ENCODE measurements around the gene PDLIM4.

The PDLIM4 gene, protein sequence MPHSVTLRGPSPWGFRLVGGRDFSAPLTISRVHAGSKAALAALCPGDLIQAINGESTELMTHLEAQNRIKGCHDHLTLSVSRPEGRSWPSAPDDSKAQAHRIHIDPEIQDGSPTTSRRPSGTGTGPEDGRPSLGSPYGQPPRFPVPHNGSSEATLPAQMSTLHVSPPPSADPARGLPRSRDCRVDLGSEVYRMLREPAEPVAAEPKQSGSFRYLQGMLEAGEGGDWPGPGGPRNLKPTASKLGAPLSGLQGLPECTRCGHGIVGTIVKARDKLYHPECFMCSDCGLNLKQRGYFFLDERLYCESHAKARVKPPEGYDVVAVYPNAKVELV

DNA sequence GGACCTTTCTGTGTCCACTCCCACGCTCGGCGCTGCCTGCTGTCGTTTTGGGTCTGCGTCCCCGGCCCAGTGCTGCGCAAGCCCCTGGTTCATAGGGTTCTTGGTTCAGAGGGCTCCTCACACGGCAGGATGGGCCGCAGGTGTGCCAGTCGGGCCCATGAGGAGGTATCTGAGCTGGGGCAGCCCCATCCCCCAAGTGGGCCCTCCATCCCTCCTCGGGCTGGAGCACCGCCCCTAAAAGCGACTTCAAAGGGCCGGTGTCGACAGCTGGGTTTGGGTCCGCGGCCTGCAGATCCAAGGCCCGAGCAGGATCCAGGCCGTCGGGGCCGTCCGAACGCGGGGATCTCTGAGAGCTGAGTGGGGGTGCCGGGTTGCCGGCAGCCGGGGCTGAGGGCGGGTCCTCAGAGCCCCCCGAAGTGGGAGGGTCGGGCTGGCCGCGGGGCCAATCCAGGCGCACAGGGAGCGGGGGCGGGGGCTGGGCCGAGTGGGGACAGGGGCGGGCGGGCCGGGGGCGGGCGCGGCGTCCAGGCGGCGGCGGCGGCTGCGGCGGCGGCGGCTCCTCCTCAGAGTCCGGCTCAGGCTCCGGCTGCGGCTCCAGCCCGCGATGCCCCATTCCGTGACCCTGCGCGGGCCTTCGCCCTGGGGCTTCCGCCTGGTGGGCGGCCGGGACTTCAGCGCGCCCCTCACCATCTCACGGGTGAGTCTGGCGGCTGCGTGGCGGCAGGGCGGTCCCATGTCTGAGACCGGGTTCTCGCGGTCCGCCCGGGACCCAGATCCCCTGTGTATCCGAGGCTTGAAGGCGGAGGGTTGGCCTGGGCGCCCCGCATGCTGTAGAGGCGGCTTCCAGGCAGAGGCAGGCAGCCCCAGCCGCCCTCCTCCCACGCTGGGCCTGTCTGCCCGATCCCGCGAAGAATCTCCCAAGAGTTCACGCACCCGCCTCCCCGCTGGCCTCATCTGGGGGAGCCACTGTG, at the start of gene PDLIM4:
Gene PDLIM4, plus strand, starts transcription at position 566 of the 971 bp plus-strand sequence. Its CDS starts 39 bp downstream, at position 605.
- DNase-seq: no peak

GRCh38 chr5:132207778-132208177, 49.7 kb upstream of the PDLIM4 start:
- DNase-seq: no peak

- DNase-seq: no peak
Measured at GRCh38 chr5:132209131-132209530, 48.4 kb upstream of the PDLIM4 start.

DNA sequence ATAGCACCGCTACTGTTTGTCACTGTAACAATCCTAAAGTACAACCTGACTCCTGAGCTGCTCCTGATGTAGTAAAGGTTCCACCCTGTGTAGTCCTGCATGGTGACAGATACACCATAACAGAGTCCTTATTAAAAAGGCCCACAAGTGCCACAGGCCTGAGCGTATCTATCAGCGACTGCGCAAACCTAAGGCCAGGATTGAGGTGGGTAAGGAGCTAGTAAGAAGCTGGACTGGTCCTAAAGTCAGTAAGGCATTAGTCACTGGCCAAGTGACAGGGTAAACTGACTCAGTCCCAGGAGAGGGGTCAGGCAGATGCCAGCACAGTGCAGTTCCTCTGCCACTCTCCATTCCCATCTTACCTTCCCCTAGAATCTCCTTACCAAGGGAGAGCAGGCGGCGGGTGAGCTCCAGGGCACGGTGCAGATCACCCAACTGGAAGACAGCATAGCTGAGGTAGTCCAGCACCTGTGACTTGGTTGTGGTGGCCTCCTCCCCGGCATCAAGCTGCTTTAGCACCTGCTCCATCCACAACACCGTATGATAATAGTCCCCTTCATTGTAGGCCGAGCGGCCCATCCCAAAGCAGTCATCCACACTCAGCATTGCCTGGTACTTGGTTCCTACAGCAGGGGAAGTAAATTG, 47.5 kb upstream of the PDLIM4 start:
- no peak for DNase-seq

- no peak for DNase-seq
Measured at GRCh38 chr5:132210944-132211343, 46.6 kb upstream of the PDLIM4 start.

DNA sequence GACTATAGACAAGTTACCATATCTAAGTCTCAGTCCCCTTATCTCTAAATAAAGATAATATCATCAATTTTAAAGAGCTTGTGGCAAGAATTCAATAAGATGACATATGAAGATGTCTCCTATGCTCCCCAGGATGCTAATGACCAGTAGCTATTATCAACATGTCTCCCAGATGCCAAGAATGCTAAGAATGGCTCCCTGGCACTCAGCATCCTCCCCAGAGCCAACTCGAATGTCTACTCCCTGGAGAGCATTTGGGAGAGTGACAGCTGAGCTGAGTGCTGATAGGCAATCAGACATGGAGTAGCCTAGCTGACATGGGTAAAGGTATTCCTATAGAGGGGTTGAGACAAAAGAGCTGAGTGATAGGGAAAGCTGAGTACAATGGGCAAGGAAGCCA, 45.7 kb upstream of the PDLIM4 start:
- DNase-seq: no peak

DNA sequence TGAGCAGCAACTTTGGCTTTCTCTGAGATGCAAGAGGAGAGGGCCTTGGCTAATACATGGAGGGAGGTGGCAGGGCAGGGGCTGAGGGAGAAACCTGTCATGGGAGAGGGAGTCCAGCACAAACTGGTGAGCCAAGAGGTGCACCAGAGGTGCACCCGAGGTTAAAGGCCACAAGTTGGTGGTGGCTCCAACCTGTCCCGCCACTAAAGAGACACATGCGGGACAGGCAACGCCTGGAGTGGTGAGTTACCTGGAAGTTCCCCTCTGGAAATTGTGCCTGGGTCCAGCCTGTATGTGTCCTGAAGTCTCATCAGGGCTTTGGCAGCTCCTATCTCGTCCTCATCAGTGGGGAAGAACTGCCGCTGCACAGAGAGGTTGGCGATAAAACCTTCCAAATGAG, 43.8 kb upstream of the PDLIM4 start:
- DNase-seq: no peak

DNA sequence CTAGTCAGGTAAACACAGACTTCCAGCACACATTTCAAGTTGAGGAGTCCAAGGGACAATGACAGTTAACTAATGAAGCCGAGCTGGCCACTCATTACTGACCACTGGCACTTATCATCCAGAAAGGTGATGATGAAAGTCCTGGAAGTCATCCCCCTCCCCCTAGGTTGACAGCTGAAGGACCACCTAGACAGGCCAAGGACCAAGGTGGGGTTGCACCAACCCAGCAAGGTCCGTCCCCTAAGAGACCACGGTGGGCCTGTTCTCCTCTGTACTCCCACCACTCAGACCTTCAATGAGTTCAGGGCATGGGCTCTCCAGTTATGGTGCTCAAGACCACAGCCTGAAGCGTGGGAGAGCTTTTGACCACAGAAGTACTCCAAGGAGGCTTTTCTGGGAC, 43.0 kb upstream of the PDLIM4 start:
- DNase-seq: no peak

DNA sequence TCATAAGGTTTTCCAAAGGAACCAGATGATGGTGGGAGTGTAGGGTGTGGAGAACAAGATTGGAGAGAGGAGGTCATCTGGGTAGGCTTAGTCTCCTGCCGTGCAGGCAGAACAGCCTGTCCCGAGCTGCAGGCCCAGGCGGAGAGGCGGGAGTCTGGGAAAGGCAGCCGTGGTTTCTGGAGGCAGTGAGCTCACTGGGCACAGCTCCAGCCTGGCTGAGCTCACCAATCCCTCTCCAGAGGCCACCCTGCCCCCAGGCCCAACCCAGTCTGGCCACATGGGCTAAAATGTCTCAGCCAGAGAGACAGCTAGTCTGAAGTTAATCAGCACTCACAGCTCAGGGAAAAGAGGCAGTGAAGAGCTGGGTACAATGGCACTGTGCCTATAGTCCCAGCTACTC, 42.2 kb upstream of the PDLIM4 start:
- no peak for DNase-seq

- DNase-seq: no peak
Measured at GRCh38 chr5:132218321-132218720, 39.2 kb upstream of the PDLIM4 start.

DNA sequence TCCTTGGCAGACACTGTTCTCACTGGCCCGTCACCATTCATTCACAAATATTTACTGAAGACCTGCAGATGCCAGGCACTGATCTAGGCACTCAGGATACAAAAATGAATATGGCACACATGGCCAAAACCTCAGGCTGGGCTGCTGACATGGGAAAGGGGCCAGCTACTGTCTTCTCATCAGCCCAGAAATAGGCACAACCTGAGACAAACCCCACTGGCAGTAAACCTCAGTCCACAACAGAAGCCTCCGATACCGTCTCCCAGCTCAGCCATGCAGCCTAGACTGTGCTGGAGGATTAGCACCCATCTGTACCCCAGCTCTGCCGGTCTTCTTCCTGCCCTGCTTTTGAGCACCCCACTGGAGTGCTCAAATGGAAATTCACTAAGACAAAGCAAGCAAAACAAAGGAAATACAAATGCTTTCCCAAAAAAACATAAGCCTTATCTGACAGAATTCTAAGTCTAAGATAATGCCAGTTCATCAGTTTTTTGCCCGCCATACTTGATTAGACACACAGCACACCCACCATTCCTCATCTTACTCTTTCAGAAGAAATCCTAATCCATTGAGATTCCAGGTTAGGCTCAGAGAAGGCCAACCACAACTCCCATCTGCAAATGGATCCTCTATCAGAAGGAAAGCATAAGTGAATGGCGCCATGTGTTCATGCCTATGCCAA, 38.1 kb upstream of the PDLIM4 start:
- no peak for DNase-seq

DNA sequence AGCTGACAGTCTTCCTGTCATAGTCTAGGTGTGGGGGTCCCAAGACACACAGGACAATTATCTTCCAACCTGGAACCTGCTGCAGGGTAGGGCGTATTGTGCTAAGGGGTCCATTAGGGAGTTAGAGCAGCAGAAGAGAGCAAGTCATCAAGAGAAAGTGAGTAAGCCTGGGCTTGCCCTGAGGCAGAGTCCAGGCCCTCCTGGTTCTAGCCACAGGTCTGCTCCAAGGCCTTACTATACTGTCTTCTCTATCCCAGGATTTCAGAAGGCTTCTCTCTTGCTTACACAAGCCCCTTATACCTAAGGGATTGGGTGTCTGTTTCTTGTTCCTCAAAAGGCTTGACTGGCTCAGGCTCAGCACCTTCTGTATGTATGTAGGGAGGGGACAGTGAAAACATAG, 37.5 kb upstream of the PDLIM4 start:
- no peak for DNase-seq

GRCh38 chr5:132220491-132220890, 37.0 kb upstream of the PDLIM4 start:
- DNase-seq: no peak

- DNase-seq: no peak
Measured at GRCh38 chr5:132221781-132222648, 35.5 kb upstream of the PDLIM4 start.

DNA sequence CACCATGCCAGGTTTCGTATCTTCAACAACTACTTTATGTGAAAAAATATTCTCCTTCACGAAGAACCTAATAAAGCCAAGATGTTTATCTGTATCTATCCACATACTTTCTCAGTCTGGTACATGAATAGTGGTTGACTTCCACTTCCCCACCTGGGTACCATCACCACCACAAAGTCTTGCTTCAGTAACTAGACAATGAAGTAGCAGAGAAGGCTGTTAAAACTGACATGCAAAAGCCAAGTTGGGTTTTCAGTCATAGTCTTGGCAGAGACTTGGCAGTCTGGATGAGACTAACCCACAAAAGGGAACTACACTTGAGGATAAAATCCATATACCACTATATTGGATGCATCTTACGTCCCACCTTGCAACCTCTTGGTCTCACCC, 34.9 kb upstream of the PDLIM4 start:
- no peak for DNase-seq

DNA sequence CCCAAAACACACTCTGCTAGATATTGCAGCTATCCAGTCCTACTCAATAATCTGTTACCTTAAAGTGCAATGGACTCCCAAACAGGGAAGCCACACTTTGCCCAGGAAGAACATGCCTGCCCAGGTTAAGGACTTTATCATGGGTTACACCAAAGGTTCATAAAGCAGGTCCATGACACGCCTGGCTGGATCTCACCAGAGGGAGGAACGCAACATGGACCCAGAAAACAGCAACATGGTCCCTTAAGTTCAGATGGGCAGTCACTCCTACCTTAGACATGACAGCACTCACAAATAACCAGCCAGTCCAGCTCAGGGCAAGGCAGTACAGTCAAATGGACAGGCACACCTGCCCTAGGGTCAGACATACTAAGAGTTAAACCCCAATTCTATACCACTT, 33.6 kb upstream of the PDLIM4 start:
- DNase-seq: no peak

GRCh38 chr5:132224716-132225115, 32.8 kb upstream of the PDLIM4 start:
- DNase-seq: no peak

GRCh38 chr5:132225165-132226032, 32.1 kb upstream of the PDLIM4 start:
- DNase-seq: no peak

- no peak for DNase-seq
Measured at GRCh38 chr5:132226516-132227234, 30.8 kb upstream of the PDLIM4 start.

- no peak for DNase-seq
Measured at GRCh38 chr5:132227235-132227484, 30.3 kb upstream of the PDLIM4 start.

Measured in NCI-H1092 (cell line).